ENCODE data around the gene TMSB4X.

- TF ChIP-seq CTCF (IDR thresholded peaks at IDR 0.05), result no peak
- no peak for TF ChIP-seq TCF7 (CRISPR knock-in tag; IDR thresholded peaks at IDR 0.05; ENCODE audit: low read depth)
- TF ChIP-seq AR (CRISPR knock-in tag; IDR thresholded peaks at IDR 0.05), result no peak
- TF ChIP-seq ZNF512 (CRISPR knock-in tag; IDR thresholded peaks at IDR 0.05; ENCODE audit: borderline replicate concordance), result no peak
- TF ChIP-seq ATF2 (CRISPR knock-in tag; IDR thresholded peaks at IDR 0.05; ENCODE audit: borderline replicate concordance, low read depth), result no peak
Measured at GRCh38 chrX:13023567-13023966, 48.7 kb downstream of the TMSB4X start.
